GM18520 (cell line): ENCODE results near the gene GSS.
A peak's percentile ranks its signal among the peaks of the same experiment; 100 is the strongest.

Experiments used
- ATAC-seq: cut with Tn5 transposase; IDR thresholded peaks from one replicate; pipeline ENCODE4 v1.9.1; 2021; ENCODE audit not compliant: unreplicated experiment

Gene GSS

DNA sequence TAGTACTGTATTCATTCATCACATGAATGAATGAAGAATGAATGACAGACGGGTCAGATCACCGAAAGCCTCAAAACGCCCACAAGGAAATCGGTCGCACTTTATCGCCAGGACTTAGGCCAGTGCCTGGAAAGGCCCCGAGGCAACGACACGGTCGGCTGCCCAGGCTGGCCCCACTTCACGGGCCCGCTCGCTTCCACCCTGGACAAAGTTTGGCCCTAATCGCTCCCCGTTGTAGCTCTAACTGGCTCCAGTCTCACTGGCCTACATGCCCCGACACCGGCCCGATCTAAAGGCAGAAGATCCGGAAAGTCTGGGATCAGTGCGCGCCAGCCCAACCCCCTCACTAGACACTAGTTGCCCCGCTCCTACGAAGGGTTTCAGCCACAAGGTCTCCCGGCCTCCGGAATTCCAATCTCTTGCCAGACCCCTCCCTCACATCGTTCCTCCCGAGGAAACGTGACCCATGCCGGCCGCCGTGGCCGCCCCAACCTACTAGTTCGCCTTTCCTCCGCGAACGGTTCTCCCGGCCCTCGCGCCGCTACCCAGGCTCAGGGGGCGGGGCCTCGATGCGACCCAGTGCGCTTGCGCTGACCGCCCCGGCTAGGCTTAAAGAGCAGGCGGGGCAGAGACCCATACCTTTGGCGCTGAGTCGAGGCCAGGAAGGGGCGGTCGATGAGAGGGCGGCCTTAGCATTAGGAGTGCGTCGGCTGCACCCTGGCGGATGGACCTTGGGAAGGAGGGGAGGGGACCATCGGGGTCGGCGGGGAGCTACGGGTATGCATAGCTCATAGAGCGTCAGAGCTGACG, at the start of gene GSS, which contains the start of gene MYH7B:
TSS of gene GSS (minus strand) at position 576 of the 810 bp plus-strand sequence. CDS start 3,954 bp downstream, outside the sequence.
TSS of gene MYH7B (plus strand) at position 638 of the 810 bp plus-strand sequence. CDS start 22,138 bp downstream, outside the sequence.
- peak; percentile 80 for ATAC-seq

DNA sequence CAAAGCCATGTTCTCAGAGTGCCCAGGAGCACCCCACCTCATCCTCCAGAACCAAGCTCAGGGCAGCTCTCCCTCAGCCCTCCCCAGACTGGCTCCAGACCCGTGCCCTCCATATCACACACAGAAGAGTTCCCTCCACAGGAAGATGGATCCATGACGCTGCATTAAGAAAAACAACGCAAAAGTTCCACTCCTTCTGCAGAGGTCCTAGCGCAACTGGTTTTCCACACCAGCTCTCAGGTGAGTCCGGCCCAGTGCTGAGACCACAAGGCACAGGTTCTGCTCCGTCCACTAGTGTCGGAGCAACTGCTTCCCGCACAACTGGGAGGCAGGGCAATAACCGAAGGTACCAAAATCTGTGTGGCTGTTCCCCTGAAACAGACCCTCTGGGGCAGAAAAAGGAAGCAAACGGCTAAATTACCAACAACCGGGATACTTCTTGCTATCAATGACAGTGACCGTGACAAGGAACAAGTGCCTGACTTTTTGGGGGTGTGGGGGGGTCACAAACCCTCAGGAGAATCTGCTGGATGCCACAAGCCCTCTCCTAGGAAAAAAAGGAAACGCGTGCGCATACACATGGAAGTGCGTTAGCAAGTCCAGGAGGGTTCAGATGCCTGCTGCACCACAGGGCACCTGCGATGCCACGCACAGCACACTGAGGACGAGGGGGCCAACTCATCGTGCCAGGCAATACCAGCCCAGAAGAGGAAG, 49.3 kb upstream of the GSS start:
- no peak for ATAC-seq

DNA sequence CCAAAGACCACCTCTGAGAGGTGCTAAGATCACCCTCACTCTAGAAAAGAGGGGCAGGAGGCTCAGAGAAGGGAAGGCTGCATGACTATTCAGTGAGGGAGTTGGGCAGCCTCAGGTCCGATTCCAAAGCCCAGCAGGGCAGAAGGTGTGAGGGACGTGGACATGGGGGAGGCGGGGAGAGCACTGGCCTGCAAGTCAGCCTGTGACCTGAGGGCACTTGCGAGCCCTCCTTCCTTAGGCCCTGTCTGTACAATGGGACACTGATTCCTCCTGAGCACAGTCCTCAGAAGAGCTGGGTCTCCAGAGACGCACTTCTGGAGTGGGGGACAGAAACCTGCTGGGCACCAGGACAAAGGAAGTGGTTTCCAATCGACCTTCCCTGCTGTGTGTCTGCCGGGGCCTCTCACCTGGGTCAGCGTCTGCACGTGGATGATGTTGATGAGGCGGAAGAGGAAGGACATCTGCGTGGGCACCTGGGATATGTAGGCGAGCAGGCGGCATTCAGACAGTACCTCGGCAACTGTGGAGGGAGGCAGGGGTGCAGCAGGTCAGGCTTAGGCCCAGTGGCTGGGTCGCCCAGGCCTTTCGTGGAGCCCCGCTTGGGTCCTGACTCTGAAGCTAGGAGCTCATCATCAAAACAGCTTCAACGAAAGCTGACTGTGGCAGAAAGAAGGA, 48.6 kb upstream of the GSS start:
- ATAC-seq, result no peak

DNA sequence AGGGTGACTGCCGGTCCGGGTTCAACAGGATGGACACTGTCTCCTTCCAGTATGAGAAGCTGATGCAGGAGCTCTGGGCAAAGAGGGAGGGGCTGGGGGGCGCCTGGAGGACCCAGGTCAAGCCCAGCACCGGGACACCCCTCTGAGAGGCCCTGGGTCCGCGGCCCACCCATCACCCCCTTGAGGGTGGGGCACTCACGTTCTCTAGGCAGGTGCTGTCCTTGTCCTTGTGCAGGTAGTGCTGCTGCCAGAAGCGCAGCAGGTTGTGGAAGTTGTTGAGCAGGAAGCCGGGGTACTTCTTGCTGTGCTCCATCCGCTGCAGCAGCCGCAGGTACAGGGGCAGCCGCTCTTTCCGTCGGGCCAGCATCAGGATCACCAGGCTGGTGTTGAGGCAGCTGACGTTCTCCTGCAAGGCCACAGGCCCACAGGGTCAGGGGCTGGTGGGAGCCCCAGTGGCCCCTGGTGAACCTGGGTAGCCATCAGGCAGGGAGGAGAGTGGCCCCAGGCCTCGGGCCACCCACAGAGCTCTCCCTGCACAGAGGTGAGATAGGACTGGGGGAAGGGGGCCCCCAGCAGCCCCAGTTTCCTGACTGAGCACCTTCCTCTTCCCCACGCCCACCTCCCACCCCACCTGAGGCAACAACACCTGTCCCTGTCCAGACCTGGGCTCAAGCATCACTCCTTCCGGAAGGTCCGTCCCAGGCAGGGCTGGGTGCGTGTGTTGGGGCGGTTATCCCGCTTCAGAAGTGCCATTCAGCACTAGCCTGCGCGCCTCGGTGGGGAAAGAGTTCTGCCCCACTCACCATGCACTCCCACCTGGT, 47.8 kb upstream of the GSS start:
- ATAC-seq, result no peak

DNA sequence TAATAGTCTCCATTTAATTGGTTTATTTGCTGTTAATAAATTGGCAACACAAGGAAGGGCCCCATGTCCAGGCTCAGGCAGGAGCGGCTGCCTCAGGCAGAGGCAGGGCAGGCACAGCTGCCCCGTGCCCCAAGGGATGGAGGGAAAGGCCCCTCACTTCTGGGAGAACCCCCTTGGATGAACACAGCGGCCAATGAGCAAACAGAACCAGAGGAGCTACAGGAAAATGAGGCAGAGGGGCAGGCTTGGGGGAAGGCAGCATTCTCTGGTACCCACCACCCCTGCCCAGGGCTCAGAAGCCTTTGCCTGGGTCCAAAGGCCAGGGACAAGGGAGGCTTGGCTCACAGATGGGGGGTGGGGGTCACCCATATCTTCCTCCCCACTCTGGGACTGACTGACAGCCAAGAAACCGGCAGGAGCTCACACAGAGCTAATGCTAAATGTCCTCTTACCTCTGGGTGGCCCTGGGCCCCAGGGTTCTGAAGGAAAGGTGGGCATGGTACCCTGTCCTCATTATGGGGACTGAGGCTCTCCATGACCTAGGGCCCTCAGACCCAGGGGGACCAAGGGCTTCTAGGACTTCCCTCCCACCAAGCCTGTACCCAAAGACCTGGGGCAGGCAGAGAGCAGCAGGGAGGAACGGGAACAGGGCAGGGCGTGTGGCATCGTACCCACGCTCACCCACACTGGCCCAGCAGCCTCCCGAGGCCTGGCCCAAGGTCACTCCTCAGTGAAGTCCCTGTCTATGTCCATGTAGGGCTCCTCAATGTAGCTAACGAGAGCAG, 47.0 kb upstream of the GSS start:
- ATAC-seq, result no peak

DNA sequence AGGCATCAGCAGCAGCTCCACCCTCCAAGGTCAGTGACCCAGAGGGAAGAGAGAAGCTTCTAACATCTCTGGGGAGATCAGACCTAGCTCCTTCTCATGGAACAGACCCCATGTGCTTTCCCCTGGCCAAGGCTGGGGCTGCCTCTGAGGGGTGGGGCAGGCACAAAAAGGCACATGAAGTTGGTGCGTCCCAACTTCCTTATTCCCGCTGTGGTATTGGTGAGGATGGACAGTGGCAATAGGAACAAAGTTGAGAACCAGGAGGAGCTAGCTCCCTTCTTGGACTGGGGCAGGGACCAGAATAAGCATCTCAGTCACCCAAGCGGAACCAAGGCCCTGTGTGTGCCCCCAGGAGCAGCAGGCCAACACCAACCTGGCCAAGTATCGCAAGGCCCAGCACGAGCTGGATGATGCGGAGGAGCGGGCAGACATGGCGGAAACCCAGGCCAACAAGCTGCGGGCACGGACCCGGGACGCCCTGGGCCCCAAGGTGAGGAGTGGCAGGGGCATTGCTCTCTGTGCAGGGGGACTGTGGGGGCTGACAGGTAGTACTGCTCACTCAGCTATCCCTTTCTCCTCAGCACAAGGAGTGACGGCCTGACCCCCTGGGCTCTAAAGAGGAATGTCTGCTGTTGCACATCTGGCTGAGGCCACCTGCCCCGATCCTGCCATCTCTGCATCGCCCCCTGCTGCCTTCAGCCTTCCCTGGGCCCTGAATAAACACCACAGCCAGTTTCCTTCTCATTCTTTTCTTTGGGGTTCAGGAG, 46.2 kb upstream of the GSS start:
- ATAC-seq, result no peak

DNA sequence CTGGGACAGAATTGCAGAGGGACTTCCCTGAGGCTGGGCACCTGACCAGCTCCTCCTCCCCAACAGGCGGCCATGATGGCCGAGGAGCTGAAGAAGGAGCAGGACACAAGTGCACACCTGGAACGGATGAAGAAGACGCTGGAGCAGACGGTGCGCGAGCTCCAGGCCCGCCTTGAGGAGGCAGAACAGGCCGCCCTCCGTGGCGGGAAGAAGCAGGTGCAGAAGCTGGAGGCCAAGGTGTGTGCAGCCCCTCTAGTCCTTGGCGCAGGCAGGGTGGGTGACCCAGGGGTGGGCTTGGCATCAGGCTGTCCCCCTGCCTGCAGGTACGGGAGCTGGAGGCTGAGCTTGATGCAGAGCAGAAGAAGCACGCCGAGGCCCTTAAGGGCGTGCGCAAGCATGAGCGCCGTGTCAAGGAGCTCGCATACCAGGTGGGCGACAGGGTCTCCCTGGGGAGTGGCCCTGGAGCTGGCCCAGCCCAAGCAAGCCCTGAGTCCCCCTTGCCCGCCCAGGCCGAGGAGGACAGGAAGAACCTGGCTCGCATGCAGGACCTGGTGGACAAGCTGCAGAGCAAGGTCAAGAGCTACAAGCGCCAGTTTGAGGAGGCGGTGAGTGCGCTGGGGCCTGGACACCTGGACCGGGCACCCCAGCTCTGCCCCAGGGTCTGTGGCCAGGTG, 45.5 kb upstream of the GSS start:
- no peak for ATAC-seq

DNA sequence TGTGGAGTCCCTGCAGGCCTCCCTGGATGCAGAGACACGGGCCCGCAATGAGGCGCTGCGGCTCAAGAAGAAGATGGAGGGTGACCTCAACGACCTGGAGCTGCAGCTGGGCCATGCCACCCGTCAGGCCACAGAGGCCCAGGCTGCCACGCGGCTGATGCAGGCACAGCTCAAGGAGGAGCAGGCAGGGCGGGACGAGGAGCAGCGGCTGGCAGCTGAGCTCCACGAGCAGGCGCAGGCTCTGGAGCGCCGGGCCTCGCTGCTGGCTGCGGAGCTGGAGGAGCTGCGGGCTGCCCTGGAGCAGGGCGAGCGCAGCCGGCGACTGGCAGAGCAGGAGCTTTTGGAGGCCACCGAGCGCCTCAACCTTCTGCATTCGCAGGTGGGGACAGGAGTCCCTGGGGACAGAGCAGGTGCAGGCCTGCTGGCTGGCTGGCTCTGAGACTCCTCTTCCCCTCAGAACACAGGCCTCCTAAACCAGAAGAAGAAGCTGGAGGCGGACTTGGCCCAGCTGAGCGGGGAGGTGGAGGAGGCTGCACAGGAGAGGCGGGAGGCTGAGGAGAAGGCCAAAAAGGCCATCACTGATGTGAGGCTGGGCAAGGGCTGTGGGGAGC, 44.8 kb upstream of the GSS start:
- ATAC-seq, result no peak

DNA sequence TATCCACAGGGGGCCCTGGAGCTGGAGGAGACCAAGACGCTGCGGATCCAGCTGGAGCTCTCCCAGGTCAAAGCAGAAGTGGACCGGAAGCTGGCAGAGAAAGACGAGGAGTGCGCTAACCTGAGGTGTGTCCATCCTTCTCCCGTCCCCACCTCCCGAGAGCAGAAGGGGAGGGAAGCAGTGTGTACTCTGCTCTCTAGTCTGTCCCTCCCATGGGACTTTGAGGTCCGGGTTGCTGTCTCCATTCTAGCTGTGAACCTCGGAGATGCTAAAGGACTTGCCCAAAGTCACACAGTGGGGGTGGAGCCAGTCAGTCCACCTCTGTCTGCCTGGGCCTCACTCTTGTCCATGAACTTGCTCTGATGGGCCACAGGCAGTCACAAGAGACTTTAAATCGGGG, 44.2 kb upstream of the GSS start:
- ATAC-seq, result no peak

DNA sequence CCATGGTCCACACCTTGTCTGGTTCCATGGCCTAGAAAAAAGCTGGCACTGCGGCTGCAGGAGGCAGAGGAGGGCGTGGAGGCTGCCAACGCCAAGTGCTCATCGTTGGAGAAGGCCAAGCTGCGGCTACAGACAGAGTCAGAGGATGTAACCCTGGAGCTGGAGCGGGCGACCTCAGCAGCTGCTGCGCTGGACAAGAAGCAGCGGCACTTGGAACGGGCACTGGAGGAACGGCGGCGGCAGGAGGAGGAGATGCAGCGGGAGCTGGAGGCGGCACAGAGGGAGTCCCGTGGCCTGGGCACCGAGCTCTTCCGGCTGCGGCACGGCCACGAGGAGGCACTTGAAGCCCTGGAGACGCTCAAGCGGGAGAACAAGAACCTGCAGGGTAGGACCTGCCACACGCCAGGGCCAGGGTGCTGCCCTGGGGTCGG, 43.4 kb upstream of the GSS start:
- no peak for ATAC-seq

DNA sequence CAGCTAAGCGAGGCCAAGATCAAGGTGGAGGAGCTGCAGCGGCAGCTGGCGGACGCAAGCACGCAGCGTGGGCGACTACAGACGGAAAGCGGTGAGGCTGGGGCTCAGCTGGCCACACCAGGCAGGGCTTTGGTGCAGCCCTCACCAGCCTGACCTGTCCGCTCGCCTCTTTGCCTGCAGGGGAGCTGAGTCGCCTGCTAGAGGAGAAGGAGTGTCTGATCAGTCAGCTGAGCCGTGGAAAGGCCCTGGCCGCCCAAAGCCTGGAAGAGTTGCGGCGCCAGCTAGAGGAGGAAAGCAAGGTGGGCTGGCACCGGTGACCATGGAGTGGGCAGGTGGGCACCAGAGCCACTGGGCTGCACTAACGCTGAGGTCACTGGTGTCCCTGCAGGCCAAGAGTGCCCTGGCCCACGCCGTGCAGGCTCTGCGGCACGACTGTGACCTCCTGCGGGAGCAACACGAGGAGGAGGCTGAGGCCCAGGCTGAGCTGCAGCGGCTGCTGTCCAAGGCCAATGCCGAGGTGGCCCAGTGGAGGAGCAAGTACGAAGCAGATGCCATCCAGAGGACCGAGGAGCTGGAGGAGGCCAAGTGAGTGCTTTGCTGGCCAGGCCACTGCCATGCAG, 42.8 kb upstream of the GSS start:
- no peak for ATAC-seq

DNA sequence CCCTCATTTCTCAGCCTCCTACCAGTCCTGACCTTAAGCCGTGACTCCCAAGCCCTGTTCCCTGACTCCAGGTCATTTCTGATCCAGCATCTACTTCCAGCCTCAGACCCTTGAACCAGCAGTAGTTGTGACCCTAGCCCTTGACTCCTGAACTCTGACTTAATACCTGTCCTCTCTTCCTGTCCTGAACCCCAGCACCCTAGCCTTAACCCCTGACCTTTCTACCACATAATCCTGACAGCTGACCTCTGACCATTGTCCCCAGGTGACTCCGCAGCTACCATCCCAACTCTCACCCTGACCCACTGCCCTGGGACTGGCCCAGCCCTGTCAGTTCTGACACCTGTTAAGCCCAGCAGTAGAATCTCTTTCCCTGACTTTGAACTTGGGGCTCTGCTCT, 42.2 kb upstream of the GSS start:
- no peak for ATAC-seq

DNA sequence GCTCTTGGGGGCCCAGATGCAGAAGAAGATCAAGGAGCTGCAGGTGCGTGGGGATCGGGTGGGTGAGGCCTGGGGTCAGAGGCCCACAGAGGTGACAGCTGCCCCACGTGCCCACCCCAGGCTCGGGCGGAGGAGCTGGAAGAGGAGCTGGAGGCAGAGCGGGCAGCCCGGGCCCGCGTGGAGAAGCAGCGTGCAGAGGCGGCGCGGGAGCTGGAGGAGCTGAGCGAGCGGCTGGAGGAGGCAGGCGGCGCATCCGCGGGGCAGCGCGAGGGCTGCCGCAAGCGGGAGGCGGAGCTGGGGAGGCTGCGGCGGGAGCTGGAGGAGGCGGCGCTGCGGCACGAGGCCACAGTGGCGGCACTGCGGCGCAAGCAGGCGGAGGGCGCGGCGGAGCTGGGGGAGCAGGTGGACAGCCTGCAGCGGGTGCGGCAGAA, 41.5 kb upstream of the GSS start:
- ATAC-seq, result no peak

DNA sequence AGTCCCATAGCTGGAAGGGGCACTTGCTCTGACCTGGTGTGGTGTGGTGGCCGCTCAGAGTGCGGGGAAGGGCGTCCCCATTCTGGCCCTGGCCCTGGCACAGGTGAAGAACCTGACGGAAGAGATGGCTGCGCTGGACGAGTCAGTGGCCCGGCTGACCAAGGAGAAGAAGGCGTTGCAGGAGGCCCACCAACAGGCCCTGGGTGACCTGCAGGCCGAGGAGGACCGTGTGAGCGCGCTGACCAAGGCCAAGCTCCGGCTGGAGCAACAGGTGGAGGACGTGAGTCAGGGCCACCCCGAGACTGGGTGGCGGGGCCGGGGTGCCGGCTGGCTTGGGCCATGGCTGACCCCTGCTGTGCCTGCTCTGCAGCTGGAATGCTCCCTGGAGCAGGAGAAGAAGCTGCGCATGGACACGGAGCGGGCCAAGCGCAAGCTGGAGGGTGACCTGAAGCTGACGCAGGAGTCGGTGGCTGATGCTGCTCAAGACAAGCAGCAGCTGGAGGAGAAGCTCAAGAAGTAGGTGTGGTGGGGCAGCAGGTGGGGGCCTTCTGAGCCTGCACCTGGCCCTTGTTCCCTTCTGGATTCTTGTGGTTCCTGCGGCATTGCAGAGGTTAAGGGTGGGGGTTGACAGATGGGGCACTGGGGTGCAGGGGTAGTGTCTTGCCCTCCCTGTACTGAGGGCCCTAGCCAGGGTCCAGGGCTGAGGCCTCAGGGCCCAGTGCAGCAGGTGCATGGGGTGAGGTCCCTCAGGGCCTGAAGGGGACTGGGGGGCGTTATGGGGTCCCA, 40.8 kb upstream of the GSS start:
- no peak for ATAC-seq

DNA sequence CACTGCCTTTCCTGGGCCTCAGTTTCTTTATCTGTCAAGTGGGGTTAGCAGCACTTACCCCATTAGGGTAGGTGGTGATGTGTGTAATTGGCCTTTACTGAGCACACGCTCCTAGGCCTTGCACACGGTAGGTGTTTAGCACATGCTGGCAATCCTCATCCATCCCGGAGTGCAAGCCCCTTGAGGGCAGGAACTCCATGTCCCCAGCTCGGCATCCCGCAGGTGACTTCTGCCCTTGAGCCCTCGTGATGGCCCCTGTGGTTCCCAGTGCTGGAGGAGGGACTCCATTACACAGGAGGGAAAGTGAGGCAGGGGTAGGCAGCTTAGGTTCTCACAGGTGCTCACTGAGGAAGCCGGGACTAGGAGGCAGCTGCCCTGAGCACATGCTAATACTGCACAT, 40.1 kb upstream of the GSS start:
- ATAC-seq, result no peak

DNA sequence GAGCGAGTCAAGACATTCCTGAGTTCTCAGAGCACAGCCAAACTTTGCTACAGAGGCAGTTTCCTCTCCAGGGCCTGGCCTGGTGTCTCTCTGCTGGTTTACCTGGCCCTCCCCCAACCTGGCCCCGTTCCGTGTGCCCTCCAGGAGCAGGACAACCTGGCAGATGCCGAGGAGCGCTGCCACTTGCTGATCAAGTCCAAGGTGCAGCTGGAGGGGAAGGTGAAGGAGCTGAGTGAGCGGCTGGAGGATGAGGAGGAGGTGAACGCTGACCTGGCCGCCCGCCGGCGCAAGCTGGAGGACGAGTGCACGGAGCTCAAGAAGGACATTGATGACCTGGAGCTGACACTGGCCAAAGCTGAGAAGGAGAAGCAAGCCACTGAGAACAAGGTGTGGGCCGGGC, 39.6 kb upstream of the GSS start:
- ATAC-seq, result no peak

DNA sequence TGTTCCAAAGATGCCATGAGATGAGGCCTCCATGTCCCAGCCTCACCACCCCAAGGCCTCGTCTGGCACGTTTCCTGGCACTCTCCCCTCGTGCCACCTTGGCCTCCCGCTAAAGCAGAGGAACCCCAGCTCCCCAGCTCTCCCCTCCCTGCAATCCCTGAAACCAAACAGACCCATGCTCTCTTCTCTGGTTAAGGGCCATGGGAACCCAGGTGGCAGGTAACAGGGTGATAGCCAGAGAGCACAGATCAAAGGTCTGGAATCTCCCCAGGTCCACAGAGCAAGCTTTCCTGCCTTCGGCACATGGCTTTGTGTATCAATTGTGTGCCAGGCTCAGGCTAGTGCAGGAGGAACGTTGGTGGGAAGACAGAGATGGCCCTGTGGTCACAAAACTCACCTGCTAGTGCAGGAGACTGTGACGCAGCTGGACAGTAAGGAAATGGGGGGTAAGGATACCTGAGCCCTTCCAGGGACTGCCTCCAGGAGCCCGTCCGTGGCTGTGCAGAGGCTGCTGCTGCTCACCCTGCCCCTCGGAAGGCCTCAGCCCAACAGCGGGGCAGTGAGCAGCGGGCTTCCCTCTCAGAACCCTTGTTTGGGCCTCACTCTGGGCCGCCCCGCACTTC, 39.0 kb upstream of the GSS start:
- ATAC-seq, result no peak
